22Rv1 (cell line): ENCODE results near the gene STOX2.

Source experiments
- ZFX ChIP-seq: fragments of 450-650 bp; IDR thresholded peaks from 2 replicates; pipeline ENCODE4 v1.6.1; 2017; ENCODE audit warnings: antibody characterized with exemption, borderline replicate concordance
- TF ChIP-seq, protein P1 (sequence below): fragments of 450-650 bp; IDR thresholded peaks from 2 replicates; pipeline ENCODE4 v1.5.1; 2017; ENCODE audit warnings: mild to moderate bottlenecking

DNA sequence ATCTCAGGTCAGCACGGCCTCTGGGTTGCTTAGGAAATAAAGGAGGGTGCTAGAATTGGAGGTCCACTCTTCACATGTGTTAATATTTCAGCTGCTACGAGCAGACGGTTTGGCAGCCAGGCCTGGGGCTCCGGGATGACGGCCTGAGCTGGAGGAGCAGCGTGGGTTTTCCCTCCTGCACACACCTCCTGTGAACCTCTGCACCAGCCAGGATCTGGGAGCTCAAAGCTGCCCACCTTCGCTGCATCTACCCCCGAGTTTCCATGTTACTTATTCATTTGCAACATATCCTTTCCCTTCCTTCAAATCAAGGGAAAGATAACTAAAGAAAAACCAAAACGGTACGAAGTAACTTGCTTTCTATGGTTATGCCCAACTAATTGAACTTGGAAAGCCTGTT, 13.6 kb downstream of the STOX2 start:
- TF ChIP-seq, protein P1, sequence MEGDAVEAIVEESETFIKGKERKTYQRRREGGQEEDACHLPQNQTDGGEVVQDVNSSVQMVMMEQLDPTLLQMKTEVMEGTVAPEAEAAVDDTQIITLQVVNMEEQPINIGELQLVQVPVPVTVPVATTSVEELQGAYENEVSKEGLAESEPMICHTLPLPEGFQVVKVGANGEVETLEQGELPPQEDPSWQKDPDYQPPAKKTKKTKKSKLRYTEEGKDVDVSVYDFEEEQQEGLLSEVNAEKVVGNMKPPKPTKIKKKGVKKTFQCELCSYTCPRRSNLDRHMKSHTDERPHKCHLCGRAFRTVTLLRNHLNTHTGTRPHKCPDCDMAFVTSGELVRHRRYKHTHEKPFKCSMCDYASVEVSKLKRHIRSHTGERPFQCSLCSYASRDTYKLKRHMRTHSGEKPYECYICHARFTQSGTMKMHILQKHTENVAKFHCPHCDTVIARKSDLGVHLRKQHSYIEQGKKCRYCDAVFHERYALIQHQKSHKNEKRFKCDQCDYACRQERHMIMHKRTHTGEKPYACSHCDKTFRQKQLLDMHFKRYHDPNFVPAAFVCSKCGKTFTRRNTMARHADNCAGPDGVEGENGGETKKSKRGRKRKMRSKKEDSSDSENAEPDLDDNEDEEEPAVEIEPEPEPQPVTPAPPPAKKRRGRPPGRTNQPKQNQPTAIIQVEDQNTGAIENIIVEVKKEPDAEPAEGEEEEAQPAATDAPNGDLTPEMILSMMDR, result no peak
- TF ChIP-seq ZFX, result no peak
